Measurements from ENCODE around the gene SREBF1.

The SREBF1 gene

GRCh38 chr17:17792037-17792550 lies 44.7 kb downstream of the SREBF1 start:
- FAIRE-seq: no peak

- no peak for FAIRE-seq
Measured at GRCh38 chr17:17790637-17791464, 45.9 kb downstream of the SREBF1 start.

- FAIRE-seq: no peak
Measured at GRCh38 chr17:17789828-17790636, 46.8 kb downstream of the SREBF1 start.

- FAIRE-seq: no peak
Measured at GRCh38 chr17:17789410-17789809, 47.4 kb downstream of the SREBF1 start.

GRCh38 chr17:17788967-17789366 lies 47.8 kb downstream of the SREBF1 start:
- FAIRE-seq: no peak

- FAIRE-seq: no peak
Measured at GRCh38 chr17:17787568-17787967, 49.2 kb downstream of the SREBF1 start.

- FAIRE-seq: no peak
Measured at GRCh38 chr17:17786998-17787397, 49.8 kb downstream of the SREBF1 start.

GRCh38 chr17:17785407-17785806 lies 51.4 kb downstream of the SREBF1 start:
- FAIRE-seq: no peak

- no peak for FAIRE-seq
Measured at GRCh38 chr17:17784657-17785267, 52.0 kb downstream of the SREBF1 start.

- FAIRE-seq: no peak
Measured at GRCh38 chr17:17783825-17784656, 52.7 kb downstream of the SREBF1 start.

- FAIRE-seq: no peak
Measured at GRCh38 chr17:17783116-17783824, 53.5 kb downstream of the SREBF1 start.

- no peak for FAIRE-seq
Measured at GRCh38 chr17:17782523-17783115, 54.2 kb downstream of the SREBF1 start.

GRCh38 chr17:17781591-17782496 lies 54.9 kb downstream of the SREBF1 start:
- no peak for FAIRE-seq

GRCh38 chr17:17780922-17781590 lies 55.7 kb downstream of the SREBF1 start:
- no peak for FAIRE-seq

- FAIRE-seq: no peak
Measured at GRCh38 chr17:17779015-17779611, 57.7 kb downstream of the SREBF1 start.

- FAIRE-seq: no peak
Measured at GRCh38 chr17:17778308-17779014, 58.3 kb downstream of the SREBF1 start.

- no peak for FAIRE-seq
Measured at GRCh38 chr17:17776889-17777288, 59.9 kb downstream of the SREBF1 start.
